Natural killer cell (primary cell): ENCODE data around the gene SNRPA1. TPM values are rescaled to one million over a fixed set of nuclear protein-coding genes. Genes with fewer than 3 reads are reported as not detected.
A peak's percentile ranks its signal among the peaks of the same experiment; 100 is the strongest.

Experiments used
- ATAC-seq, 3 donors: fragments of 150-1000 bp in 2 of 3; fragments of 200-7000 bp in 1 of 3; cut with Tn5 transposase; 1 replicate in 1 of 3; 2 replicates in 2 of 3; pipeline ENCODE4 v1.10.0; 2021; ENCODE audit warnings: mild to moderate bottlenecking in 2 of 3, moderate library complexity in 2 of 3
- DNase-seq, 2 donors: peaks; one replicate each; pipeline versions ENCODE4 v3.0.0 to v3.0.0-alpha.2; 2013 to 2021; ENCODE audit warnings: mixed read lengths in 1 of 2
- H3K27ac ChIP-seq: one replicate; pipeline ENCODE4 v1.5.1; 2013; ENCODE audit warnings: mild to moderate bottlenecking, low read length
- H3K27me3 ChIP-seq: one replicate; pipeline ENCODE4 v1.6.1; 2013; ENCODE audit warnings: low read length; ENCODE audit not compliant: control insufficient read depth, insufficient read depth
- H3K36me3 ChIP-seq: one replicate; pipeline ENCODE4 v1.6.1; 2013; ENCODE audit warnings: low read length; ENCODE audit not compliant: control insufficient read depth, insufficient read depth
- H3K4me1 ChIP-seq: one replicate; pipeline ENCODE4 v1.6.1; 2013; ENCODE audit warnings: low read length; ENCODE audit not compliant: control insufficient read depth, insufficient read depth
- H3K4me3 ChIP-seq: one replicate; pipeline ENCODE4 v1.5.1; 2013; ENCODE audit warnings: low read length
- H3K9me3 ChIP-seq: one replicate; pipeline ENCODE4 v1.6.1; 2013; ENCODE audit warnings: low read length; ENCODE audit not compliant: control insufficient read depth, insufficient read depth
- H3K27ac Mint-ChIP-seq, 2 donors: one replicate each; pipeline ENCODE4 v1.8.0; 2022; ENCODE audit warnings: mild to moderate bottlenecking in 2 of 2, mixed read lengths in 2 of 2, moderate library complexity in 1 of 2
- H3K27me3 Mint-ChIP-seq, 2 donors: one replicate each; pipeline ENCODE4 v1.8.0; 2022; ENCODE audit warnings: low read depth in 2 of 2, mixed read lengths in 2 of 2
- H3K36me3 Mint-ChIP-seq: one replicate; pipeline ENCODE4 v1.8.0; 2022; ENCODE audit warnings: mixed read lengths
- H3K4me1 Mint-ChIP-seq, 2 donors: one replicate each; pipeline ENCODE4 v1.8.0; 2022; ENCODE audit warnings: mixed read lengths in 2 of 2
- H3K4me3 Mint-ChIP-seq: one replicate; pipeline ENCODE4 v1.8.0; 2022; ENCODE audit warnings: mild to moderate bottlenecking, moderate library complexity, mixed read lengths
- H3K9me3 Mint-ChIP-seq, 2 donors: one replicate each; pipeline ENCODE4 v1.8.0; 2022; ENCODE audit warnings: mixed read lengths in 2 of 2
- CTCF ChIP-seq: fragments of 200-600 bp; IDR thresholded peaks from one replicate; pipeline ENCODE4 v1.8.0; 2022; ENCODE audit warnings: antibody characterized with exemption
- WGBS: methylation state at CpG from one replicate; pipeline ENCODE4 v1.1.7; 2013; ENCODE audit warnings: missing lambda C conversion rate; ENCODE audit not compliant: insufficient coverage; 5-methylcytosine and 5-hydroxymethylcytosine counted together
- intact Hi-C: fragments of 100-400 bp; cut with micrococcal nuclease; formaldehyde crosslinking; loops from one replicate; pipeline ENCODE4 v1.14.2; 2022
- total RNA-seq, 4 donors: library from RNA; stranded (reverse); fragments of 120-200 nt in 1 of 4; gene quantifications; one replicate each; pipeline versions ENCODE4 v1.2.3 to v1.2.4, GENCODE V29; 2013 to 2022

SNRPA1 gene
- total RNA-seq, 3 donors from 2014 or later (not counting 1 experiment from before 2014, with no cell fraction given): 146 to 174 (median 167) TPM

GRCh38 chr15:101242999-101243336 is 52.1 kb downstream of the SNRPA1 start:
- H3K4me1 Mint-ChIP-seq: peaks cover 82 to 84% of the 10 kb centered on the region in 2 donors
- H3K4me3 Mint-ChIP-seq: peak overlapping the region; percentile 93
- peak overlapping the region; percentile 85 to 95 for H3K27ac Mint-ChIP-seq
- no peaks in the 10 kb centered on the region for H3K27me3 Mint-ChIP-seq
- H3K36me3 Mint-ChIP-seq: no peaks in the 10 kb centered on the region
- no peaks in the 10 kb centered on the region for H3K9me3 ChIP-seq
- no peaks in the 10 kb centered on the region for H3K9me3 Mint-ChIP-seq
- no peaks in the 10 kb centered on the region for H3K36me3 ChIP-seq
- WGBS: 68% methylated on average over 6 of the region's 6 CpGs
- H3K4me1 ChIP-seq: peaks cover 57% of the 10 kb centered on the region
- DNase-seq (no peak), ATAC-seq (no peak)
- peak overlapping the region; percentile 62 for H3K27ac ChIP-seq
- no peaks in the 10 kb centered on the region for H3K27me3 ChIP-seq
- no peak overlapping the region for H3K4me3 ChIP-seq
- intact Hi-C loops: loop anchor here (1.0 to 5.0 kb wide), 4 partner anchors 7 to 641 kb away; partner anchors contain the start of genes ASB7, LINS1 and SNRPA1
- TF ChIP-seq CTCF: no peak

DNA sequence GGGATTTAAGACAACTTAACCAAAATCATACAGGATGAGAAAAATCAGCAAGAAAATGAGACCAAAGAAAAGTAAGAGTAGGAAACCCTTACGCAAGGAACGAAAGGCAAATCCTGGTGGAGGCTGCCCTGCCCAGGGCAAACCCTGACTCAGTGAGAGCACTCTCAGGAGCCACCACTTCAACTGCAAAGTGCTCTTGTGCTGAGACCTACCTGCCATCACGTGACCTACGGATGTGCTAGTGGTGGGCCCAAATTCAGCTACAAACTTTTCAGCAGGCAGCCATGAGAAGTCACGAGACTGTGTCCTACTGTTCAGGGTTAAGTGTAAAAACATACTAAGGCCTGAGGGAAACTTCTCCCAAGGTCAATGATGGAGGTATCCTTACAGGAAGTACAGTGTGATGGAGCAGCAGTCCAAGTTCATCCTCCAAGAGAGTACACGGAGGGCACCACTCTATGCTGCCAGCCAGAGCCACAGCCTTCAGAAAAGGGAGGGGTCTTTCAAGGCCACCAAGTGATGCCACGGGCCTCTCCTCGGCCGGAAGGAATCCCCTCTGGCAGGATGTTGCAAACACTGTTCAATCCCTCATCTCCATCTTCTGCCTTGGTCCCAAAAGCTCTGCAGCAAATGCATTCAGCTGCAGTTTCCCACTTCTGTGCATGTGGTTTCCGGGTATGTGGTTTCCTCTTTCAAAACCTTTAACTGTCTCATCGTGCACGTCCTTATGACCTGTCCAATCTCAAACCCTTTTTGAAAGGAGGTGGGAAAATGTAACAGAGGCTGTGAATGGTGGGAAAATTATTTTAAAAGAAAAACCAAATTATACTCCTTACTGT is 52.7 kb downstream of the SNRPA1 start:
- ATAC-seq (peak; percentile 92 to 95 (median 94)), DNase-seq (peak; percentile 62 to 90)
- H3K36me3 Mint-ChIP-seq: no peaks in the 10 kb centered on the region
- no peaks in the 10 kb centered on the region for H3K9me3 Mint-ChIP-seq
- peaks cover 56% of the 10 kb centered on the region for H3K4me1 ChIP-seq
- no peaks in the 10 kb centered on the region for H3K9me3 ChIP-seq
- H3K27me3 Mint-ChIP-seq: no peaks in the 10 kb centered on the region
- peaks cover 81 to 85% of the 10 kb centered on the region in 2 donors for H3K4me1 Mint-ChIP-seq
- peak overlapping the region; percentile 85 to 95 for H3K27ac Mint-ChIP-seq
- no peak for TF ChIP-seq CTCF
- peak overlapping the region; percentile 93 for H3K4me3 Mint-ChIP-seq
- no peaks in the 10 kb centered on the region for H3K27me3 ChIP-seq
- intact Hi-C loops: loop anchor here (1.0 to 5.0 kb wide), 4 partner anchors 8 to 640 kb away; partner anchors contain the start of genes ASB7, LINS1 and SNRPA1
- peak overlapping the region; percentile 10 for H3K4me3 ChIP-seq
- H3K27ac ChIP-seq: peak overlapping the region; percentile 62
- 22% methylated on average over 9 of the region's 12 CpGs for WGBS
- H3K36me3 ChIP-seq: no peaks in the 10 kb centered on the region

DNA sequence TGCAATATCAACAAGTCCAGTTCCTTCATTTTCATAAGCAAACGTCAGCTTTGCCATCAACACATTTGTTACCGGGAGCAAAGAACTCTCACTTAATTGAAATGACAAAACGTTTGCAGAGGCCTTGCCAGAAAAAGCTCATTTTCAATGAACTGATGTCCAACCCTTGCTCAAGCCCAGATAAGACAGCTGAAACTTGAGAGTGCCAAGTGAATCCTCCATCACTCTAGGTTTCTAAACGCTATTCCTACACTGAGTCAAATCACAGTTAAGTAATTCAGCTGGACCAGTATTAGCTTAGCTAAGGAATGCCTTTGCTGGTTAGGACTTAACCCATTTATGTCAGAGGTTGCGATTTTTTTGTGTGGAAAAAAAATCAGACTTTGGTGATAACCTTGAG is 54.7 kb downstream of the SNRPA1 start:
- H3K4me3 ChIP-seq: no peak overlapping the region
- ATAC-seq (no peak), DNase-seq (no peak)
- H3K27ac ChIP-seq: no peak overlapping the region
- peaks cover 58% of the 10 kb centered on the region for H3K4me1 ChIP-seq
- no peaks in the 10 kb centered on the region for H3K9me3 Mint-ChIP-seq
- no peaks in the 10 kb centered on the region for H3K36me3 Mint-ChIP-seq
- no peaks in the 10 kb centered on the region for H3K27me3 ChIP-seq
- H3K27me3 Mint-ChIP-seq: no peaks in the 10 kb centered on the region
- H3K4me1 Mint-ChIP-seq: peaks cover 74 to 77% of the 10 kb centered on the region in 2 donors
- H3K9me3 ChIP-seq: no peaks in the 10 kb centered on the region
- peak overlapping the region; percentile 84 for H3K27ac Mint-ChIP-seq
- no peaks in the 10 kb centered on the region for H3K36me3 ChIP-seq
- no peak for TF ChIP-seq CTCF
- intact Hi-C loops: loop anchor here (5.0 kb wide), 2 partner anchors 103 to 638 kb away; partner anchors contain the start of genes ASB7 and LINS1
- H3K4me3 Mint-ChIP-seq: no peak overlapping the region
- WGBS: 83% methylated on average over 5 of the region's 5 CpGs
